HTERT RPE-1 (cell line): Measurements from ENCODE around the gene NTRK3.

ENCODE experiments used
- in situ Hi-C: fragments of 300-500 bp; cut with MboI; formaldehyde crosslinking; loops from 4 replicates; pipeline ENCODE4 v1.14.3; 2020; ENCODE audit warnings: low sequenced_read_pairs

Gene NTRK3

DNA sequence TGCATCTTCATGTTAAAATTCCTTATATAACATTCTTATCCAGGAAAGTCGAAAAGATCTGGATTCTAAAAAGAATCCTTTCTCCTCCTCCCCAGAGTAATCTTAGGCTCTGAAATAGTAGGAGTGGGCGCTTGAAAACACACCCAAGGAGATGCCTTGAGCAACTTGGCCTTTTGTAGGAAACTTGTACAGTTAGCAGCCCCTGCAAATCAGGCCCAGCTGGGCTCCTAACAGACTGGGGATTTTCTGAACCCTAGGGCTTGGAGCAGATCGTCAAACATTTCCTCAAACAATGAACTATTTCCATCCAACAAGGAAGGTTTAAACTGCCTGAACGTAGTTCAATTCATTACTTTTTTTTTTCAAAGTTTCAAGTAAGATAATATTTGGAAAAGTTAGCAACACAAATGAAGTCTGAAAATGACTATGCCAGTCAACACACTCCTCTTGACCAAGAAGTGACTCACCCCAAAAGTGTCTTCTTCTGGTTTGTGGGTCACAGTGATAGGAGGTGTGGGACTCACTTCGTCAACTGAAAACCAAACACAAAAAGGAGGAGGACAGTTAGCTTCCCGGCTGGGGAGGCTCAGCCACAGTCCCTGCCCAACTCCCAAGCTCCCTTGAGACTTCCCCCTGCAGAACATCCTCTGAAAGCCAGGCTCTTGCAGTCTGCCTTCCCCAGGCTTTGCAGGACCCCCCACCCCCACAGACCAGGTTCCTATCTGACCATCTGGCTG lies 129.7 kb downstream of the NTRK3 start:
- in situ Hi-C loops = no loop called here

DNA sequence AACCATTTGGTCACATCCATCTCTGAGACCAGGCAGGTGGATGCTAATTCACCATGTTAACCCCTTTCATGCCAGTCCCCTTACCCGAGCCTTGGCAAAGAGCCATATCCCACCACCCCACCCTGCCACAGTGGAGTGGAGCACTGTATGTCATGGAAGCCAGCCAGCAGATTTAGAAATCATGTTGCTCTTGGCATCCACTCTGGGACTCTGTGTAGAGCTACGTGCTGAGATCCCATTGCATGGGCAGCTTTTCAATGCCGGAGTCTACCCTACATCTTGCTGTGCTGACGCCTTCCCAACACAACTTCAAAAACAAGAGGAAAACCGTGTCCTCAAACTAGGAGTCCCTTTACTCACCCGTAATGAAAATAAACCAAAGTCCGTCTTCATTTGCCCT lies 131.0 kb downstream of the NTRK3 start:
- in situ Hi-C loops = no loop called here

- in situ Hi-C loops = no loop called here
Measured at GRCh38 chr15:88124199-88124598, 132.3 kb downstream of the NTRK3 start.

GRCh38 chr15:88121968-88122530 lies 134.5 kb downstream of the NTRK3 start:
- in situ Hi-C loops = no loop called here

GRCh38 chr15:88120026-88120425 lies 136.5 kb downstream of the NTRK3 start:
- in situ Hi-C loops = no loop called here

DNA sequence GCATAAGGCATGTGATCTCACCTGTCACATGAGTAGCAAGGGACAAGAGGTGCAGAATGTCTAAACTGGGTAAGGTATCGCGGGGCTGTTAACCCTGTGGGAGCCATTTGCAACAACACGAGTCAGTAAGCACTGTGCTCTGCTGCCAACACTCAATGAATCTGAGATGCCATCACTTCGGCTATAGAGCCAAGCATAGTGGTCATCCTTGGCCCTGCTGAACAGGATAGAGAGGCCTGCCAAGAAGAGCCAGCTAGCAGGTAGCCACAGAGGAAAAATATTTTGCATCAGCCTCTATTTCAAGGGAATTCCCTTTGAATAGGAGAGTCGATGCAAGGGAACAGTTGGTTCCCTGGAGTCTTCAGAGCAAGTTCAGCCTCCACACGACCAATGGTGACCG lies 137.8 kb downstream of the NTRK3 start:
- in situ Hi-C loops = no loop called here

GRCh38 chr15:88118035-88118434 lies 138.5 kb downstream of the NTRK3 start:
- in situ Hi-C loops = no loop called here

DNA sequence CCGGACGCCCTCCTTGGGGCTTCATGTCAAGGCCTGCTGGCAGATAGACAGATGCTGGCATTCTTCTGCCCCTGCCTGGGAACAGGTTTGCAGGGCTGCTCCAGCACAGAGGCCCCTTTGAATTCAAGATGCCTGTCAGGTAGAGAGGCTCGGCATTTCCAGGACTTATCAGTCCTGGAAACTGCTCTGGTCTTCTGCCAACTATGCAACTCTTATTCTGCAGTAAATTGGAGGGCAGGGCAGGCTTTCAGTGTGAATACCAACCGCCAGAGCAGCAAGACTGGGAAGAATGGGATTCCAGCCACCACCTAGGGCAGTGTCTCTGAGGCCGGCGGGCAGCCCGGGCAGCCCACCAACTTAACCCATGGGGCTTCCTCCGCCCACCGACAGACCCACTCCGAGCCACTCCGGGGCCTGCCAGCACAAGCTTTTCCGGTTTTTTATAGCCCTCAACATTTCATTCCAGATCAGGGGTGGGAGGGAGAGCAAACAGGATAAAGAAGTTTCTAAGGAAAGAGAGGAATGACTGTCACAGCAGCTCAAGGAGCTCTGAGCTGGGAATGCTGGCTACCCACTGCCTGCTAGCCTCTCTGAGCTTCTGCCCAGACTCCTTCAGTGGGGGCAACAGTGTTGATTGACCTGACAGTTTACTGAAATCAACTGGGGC lies 140.9 kb downstream of the NTRK3 start:
- in situ Hi-C loops = no loop called here

DNA sequence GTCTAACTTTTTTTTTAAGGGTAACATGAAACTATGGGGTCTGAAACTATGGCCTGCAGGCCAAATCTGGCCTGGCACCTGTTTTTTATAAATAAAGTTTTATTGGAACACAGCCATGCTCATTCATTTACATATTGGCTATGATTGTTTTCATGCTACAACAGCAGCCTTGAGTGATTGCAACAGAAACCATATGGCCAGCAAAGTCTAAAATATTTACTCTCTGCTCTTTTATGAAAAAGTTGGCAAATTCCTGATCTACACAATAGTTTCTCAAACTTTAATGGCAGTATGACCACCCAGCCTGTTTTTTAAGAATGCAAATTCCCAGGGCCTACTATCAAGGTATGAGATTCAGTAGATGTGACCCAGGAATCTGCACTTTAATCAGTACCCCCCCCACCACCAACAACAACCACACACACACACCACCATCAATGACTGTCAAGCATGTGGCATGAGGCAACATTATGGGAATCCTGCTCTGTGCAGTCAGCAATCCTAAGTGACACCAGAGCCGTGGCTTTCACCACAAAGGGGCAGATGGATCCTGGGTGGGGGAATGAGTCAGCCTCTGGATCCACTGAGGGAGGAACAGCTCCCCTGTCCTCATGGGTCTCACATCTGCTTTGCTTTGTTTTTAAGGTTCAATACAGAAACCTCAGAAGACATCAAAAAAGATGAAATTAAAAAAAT lies 142.8 kb downstream of the NTRK3 start:
- in situ Hi-C loops = no loop called here

DNA sequence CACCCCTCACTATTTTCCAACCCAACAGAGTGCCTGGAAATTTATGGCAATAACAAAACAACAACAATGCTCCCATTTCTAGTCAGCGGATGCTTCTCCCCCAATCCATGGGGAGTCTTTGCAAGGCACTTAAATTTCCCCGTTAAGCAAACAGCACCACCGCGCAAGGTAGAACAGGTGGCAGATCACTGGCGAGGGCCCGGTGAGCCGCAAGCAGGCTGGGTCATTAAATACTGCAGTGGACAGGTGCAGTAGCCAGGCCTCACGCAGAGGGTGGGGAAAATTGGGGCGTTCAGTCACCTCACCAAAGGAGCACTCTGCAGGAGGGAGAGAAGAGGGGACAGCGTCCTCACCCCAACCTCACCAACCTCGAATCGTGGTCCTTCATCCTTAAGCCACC lies 147.5 kb downstream of the NTRK3 start:
- in situ Hi-C loops = no loop called here

DNA sequence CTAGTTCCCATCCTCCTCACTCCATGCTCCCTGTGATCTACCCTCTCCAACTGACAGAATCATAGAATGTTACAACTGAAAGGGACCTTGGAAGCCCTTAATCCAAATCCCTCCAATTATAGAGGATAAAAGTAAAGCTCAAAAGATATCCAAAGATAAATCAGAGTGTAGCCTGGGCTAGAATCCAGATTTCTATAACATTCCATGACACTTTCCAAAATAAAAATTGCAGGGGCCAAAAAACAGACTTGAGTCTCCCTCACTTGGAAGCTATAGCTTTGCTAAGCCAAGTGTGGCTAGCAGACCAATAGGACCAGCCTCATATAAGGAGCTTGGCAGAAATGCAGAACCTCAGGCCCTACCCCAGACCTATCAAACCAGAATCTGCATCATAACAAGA lies 148.1 kb downstream of the NTRK3 start:
- in situ Hi-C loops = no loop called here

GRCh38 chr15:88106074-88106473 lies 150.5 kb downstream of the NTRK3 start:
- in situ Hi-C loops = no loop called here

- in situ Hi-C loops = no loop called here
Measured at GRCh38 chr15:88104357-88104756, 152.2 kb downstream of the NTRK3 start.

GRCh38 chr15:88100181-88100580 lies 156.4 kb downstream of the NTRK3 start:
- in situ Hi-C loops = no loop called here

DNA sequence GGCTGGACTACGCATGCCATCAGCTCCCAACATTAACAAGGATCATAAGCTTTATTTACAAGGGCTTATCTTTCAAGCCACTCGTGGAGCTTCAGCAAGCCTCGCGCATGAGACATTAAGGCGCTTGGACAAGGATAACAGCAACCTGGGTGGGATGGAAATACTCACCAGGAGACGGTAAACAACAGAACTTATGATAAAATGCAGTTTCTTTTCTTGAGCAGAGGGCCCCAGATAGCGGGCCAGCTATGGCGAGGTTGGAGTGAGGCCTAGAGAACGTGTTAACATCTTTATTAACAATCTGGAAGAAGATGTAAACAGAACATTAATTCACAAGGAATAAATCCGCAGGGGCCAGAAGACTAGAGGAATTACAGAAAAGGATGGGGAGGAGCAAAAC lies 158.2 kb downstream of the NTRK3 start:
- in situ Hi-C loops = no loop called here

DNA sequence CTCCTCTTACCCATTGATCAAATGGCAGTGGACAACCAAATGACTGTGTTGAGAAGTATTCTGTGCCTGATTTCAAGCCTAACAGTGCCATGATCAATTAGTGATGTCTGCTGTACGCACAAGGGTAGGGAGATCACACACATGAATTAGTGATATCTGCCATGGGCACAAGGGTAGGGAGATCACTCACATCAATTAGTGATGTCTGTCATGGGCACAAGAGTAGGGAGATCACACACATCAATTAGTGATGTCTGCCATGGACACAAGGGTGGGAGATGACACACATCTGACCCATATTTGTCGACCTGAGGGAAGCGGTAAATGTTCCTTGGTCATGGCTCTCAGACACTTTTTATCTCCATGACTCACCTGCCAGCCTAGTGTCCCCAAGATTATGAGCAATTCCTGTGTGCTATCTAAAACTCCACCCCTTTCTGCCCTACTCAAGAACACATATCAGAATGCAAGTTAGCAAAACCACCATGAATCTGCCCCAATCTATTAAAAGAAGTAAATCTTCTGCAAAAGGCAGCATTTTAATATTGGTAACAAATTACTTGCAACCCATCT lies 165.0 kb downstream of the NTRK3 start:
- in situ Hi-C loops = no loop called here

DNA sequence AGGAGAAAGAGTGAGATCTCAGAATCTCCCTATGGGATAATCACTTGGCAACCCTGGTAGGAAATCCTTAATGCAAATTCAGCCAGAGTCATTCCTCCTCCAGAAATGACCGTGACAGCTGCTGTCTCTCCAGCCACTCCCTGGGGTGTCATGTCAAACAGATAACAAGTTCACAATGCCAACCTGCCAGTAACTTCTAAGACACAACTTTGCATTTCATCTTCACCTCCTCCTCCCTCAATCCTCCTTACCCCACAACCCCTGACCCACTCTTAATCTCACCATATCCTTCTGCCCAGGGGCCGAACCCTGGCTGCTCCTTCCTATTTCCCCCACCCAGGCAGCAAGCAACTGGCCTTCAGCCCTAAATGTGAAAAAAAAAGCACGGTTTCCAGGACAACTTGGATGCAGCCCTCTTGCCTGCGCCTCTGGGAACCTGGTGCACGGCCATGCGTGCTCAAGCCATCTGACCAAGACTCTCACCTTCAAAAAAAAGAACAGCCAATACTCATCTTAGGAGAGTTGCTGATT lies 166.0 kb downstream of the NTRK3 start:
- in situ Hi-C loops = no loop called here

DNA sequence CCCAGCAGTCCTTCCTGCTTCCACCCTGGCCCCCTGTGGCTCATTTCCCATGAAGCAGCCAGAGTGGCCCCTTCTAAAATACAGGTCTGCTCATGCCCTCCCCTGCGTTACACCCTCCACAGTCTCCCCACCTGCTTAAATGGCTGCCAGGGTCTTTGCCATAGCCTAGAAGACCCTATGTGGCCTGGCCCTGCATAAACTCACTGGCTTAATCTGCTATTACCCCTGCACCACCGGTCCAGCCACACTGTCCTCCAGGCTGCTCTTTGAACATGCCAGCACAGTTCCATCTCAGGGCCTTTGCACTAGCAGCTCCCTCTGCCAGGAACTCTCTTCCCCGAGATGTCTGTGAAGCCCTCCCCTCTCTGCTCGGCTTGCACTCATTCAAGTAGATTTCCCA lies 166.8 kb downstream of the NTRK3 start:
- in situ Hi-C loops = no loop called here

- in situ Hi-C loops = no loop called here
Measured at GRCh38 chr15:88089024-88089620, 167.4 kb downstream of the NTRK3 start.

DNA sequence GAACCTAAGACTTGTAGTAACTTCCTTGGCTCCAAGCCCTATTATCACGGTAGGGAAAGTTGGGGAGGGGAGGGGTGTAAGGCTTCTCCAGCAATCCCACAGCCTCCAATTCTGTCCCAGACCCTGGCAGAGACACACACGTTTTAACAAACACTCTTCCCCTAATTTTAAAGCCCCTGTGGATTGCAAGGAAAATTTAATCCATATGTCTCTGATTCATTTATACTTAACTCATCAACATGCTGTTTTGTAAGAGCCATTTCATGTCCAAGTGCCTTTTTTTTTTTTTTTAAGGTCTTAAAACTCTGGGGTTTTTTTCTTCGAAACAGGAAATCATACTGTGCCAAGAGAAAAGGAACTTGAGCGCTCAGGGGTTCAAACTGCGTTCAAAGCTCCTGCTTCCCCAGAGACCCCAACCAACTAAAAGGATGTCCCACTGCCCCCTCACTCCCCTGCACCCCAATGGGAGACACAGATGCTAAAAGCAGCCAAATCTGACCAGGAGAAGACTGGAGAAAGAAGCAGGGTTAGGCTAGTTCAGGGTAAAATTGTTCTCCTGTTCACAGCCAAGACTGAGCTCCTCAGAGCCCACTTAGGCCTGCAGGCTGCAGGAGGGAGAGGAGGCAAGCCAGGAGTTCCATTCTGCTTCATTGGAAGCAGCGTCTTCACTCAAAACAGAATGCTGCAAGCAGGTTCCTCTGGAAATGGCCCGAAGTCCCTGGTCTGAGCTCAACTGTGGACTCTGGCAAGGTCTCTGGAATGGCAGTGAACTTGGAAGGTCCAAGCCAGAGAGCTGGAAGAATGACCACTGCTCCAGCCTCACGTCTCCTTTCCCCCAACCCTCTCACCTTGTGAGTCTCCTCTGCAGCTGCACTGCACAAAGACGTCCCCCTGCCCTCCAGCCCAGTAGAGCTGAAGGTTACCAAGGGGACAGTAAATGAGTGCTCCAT lies 172.5 kb downstream of the NTRK3 start:
- in situ Hi-C loops = no loop called here
